Endothelial cell of umbilical vein (primary cell): Measurements from ENCODE around the gene CDC42EP5.

ENCODE experiments used
- CTCF ChIP-seq, 2 donors: IDR thresholded peaks; 1 replicate in 1 of 2; 2 replicates in 1 of 2; pipeline ENCODE4 v1.5.1; 2011; ENCODE audit warnings: low read length in 2 of 2, mild to moderate bottlenecking in 2 of 2, moderate library complexity in 2 of 2, control low read depth in 1 of 2, inconsistent platforms in 1 of 2, low read depth in 1 of 2; ENCODE audit not compliant: insufficient read depth in 1 of 2; ENCODE audit errors: extremely low read depth in 1 of 2
- JUN ChIP-seq: IDR thresholded peaks from 2 replicates; pipeline ENCODE4 v1.6.1; 2011; ENCODE audit warnings: borderline replicate concordance, low read depth; ENCODE audit not compliant: insufficient read length, insufficient read depth
- POLR2AphosphoS5 ChIP-seq: IDR thresholded peaks from 2 replicates; pipeline ENCODE4 v1.6.1; 2012; ENCODE audit warnings: low read depth, mild to moderate bottlenecking, control low read depth, low read length, moderate library complexity; ENCODE audit not compliant: insufficient read depth

GRCh38 chr19:54433697-54434096 lies 39.4 kb downstream of the CDC42EP5 start:
- TF ChIP-seq POLR2AphosphoS5 (no peak), JUN (no peak), CTCF (IDR thresholded peaks at IDR 0.05; ENCODE audit: extremely low read depth in 1 of 2, insufficient read depth in 1 of 2, low read depth in 1 of 2, low read length in 2 of 2) (no peak)
